Activated gamma-delta T cell treated with anti-CD3 and anti-CD28 coated beads, Interleukin-2, amount 50 U/mL, for 16 hours (primary cell): ENCODE results near the gene GP5.

Source experiments
- DNase-seq: peaks from one replicate; pipeline ENCODE4 v3.0.0-alpha.2; 2020; ENCODE audit warnings: low read depth

The GP5 gene

DNA sequence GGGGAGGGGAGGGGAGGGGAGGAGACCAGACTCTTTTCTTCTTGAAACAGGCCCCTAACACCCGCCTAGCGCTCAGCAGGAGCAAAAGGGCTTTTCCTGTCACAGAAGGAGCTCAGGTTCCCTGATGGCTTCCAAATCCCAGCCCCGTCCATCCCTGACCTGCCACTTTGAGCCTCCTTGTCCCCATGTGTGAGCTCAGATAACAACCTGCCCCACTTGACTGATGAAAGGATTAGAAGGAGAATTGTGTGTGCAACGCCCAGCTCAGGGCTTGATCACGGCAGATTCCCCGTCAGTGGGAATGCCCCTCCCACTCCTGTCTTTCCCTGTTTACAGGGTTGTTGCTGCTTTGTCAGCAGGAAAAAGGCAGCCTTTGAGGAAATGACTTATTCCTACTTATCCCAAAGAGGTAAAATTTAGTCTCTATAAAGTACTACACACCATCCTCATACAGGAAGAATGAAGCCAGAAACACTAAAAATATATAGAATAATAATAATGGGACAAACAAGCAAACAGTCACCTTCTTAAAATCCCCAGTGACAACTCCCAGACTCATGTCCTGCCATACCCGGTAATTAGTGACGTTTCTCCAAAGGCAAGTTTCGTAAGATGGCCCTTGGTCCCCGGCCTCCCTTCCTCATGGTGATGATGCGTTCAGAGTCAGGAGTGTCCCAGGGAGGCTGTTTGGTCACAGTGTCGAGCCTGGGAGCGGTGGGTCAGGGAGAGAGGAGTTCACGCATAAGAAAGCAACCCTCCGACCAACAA lies 23.4 kb downstream of the GP5 start:
- no peak for DNase-seq

DNA sequence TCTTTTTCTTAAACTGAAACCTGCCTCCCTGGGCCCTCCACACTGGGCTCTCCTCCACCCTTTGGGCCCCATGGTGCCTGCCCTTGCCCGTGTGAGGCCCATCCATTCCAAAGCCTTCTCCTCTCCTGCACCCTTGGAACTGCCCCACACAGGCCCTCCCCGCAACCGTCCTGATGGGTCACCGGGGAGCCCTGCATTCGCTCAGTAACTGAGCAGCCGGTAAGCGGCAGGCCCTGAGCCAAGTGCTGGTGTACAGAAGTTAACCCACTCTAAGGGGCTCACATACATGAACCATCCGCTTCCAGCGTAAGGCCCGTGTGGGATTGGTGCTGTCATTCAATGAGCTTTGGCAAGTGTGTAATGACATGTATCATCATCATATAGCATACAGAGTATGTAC lies 24.1 kb downstream of the GP5 start:
- DNase-seq: no peak

DNA sequence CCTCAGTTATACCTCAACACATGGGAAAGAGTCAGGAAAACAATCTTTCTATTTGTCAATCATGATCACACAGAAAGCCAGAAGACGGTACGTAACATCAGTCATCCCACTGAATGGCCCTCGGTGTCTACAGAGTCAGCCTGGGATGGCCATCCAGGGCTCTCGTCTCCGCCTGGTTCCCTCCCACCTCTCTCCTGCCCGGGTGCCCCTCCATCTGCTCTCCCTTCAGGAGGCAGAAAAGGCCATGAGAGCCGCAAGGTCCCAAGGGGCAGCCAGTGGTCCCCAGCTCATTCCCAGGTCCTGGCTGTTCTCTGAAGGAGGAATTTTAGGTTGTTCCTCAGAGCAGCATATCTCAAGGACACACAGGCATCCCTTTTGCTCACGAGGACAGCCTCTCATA lies 25.2 kb downstream of the GP5 start:
- no peak for DNase-seq

DNA sequence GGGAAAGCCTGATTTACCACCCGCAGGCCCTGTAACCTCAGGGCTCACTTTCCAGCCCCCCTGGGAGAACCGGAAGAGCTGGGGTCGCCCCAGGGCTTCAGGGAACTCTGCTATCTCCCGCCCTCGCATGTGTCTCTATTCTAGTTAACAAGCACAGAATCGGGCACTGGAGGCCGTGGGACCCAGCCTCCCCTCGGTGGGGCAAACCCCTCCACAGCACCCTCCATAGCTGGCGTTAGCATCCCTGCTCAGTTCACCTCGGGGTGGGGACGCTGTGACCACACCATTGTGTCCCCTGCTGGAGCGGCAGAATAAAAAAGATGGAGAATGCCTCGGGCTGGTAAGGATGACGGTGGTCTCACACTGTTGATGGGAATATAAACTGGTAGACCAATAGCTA lies 26.0 kb downstream of the GP5 start:
- DNase-seq: no peak

DNA sequence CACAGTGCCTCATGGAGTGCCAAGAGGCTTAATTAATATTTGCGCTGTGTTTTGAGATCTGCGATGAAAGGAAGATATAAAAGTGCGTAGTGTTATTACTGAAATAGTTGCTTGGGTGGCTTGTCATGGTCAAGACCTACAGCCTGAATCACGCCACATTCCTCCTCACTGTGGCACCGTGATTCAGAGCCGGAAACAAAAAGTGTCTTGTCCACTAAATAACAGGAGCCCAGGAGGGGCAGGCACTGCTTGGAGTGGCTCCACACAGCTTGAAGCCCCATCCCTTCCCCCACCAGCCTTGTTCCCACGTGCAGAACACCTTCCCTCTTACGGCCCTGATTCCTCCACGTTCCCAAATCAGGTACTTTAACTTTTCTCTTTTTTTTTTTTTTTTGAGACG lies 28.3 kb downstream of the GP5 start:
- DNase-seq: no peak

DNA sequence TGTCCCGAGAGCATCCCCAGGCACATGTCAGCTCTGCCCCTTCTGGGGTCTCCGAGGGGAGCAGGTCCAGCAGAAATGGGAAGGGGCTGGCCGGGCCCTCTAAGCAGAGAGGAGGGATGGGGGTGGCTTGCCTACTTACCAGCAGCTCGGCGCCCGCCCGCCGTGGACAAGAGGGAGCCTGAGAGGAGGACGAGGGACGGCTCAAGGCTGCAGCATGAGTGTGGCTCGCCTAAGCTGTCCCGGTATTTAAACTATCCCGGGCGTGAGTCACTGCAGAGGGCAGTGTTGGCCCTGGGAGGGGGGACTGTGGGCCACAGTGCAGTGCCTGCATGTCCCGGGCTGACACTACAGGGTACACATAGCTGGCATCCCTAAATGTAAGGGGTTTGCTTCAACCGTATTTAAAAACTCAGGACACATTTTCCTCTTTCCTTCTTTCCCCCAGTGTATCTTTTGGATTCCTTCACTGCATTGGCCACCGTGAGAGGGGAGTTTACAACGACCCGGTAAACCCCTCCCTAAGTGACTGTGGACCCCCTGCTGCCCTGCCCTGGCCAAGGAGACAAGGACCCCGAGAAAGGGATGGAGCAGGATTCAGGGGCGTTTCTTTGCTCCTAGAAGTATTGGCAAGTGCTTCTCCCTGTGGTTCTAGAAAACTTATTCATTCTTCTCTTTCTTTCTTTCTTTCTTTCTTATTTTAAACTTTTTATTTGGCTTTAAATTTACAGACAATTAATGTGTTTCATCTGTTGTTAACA lies 29.4 kb downstream of the GP5 start, which contains the start of gene LRRC15:
Gene LRRC15, minus strand, starts transcription at position 222 of the 758 bp plus-strand sequence. CDS start 8,700 bp downstream, outside the sequence.
- DNase-seq: no peak

DNA sequence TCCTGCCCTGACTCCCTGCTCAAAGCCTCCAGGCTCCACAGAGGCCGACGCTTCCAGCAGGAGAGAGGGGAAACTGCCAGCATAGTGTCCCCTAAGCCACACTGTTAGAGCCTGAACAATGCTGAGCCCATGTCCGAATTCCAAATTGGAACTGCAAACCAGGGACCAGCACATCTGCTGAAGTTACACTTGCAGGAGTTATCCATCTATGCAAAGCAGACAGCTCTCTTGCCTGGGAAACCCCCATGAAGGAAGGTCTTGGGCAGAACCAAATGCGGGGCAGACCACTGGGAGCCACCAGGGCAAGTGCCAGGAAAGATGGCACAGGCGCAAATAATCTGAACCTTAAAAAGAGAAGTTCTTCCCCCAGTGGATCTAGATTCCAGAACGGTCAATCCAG lies 30.1 kb downstream of the GP5 start:
- no peak for DNase-seq

DNA sequence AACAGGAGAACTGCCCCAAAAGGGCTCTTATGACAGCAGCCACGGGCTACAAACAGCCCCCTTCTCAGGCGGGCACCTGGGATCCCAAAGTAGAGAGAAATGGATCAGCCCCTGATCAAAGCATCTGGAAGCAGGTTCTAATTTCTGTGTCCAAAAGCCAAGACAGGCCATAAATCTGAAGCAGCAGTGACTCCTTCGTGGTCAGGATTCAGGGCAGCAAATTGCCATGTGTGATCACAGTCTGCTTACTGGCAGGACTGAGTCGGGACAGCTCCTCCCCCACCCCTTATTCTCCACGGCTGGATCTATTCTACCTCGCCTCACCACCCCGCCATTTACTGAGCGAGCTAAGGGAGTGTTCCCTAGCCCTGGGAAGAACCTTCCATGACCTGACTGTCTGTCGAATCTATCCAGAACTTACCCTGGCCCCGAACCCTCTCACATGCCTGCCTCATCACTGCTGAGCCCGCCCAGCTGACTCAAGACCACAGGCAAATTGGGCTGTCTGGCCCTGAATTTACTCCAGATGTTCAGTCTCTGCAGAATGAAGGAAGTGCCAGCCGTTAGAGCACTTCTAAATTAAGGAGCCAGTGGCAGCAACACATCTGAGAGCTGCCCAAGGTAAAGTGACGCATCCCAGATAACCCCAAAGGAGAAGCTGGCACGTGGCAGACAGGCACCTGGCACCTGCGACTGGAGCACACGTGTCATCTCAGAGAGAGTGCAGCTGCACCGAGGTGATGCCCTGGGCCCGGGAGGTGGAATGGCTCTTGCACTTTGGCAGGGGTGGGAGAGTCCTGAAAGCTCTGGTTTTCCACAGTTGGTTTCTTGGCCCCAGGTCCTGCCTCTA lies 30.8 kb downstream of the GP5 start:
- no peak for DNase-seq

DNA sequence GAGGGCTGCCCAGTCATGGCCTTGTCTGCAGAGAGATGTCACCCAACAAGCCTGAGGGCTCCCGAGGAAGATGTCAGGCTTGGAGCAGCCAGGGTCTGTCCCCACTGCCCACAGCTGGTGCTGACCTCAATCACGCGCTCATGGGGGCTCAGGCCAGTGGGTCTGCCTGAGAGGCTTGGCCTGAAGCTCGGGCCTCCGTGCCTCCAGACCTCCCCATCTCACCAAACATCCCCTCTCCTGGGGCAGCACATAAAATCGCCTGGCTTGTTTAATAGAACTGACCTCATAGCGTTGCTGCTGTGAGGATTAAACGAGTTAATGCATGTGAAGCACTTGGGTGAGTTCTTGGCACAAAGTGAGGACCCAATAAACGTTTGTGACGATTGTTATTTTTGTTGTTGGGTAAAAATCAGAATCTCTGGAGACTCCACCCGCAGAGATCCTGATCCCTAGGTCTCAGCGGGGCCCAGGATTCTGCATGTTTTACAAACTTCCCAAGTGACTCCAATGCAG lies 33.0 kb downstream of the GP5 start:
- no peak for DNase-seq

DNA sequence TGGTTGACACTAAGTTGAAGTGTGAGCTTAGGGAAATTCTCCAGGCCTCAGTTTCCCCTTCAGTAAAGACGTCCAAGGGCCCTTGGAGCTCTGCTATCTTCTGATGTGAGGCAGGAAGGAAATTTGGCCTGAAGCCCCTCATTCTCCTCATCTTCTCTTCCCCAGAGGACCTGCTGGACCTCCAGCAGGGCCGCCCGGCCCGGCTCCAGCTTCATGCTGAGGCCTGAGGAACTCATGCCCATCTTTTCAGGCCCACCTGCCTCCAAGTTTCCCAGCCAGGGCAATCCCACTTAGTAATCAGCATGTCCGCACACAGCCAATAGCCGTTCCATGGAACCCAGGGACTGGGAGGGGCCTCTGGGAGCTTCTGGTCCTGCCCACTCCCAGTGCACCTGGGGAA lies 33.5 kb downstream of the GP5 start:
- DNase-seq: no peak

DNA sequence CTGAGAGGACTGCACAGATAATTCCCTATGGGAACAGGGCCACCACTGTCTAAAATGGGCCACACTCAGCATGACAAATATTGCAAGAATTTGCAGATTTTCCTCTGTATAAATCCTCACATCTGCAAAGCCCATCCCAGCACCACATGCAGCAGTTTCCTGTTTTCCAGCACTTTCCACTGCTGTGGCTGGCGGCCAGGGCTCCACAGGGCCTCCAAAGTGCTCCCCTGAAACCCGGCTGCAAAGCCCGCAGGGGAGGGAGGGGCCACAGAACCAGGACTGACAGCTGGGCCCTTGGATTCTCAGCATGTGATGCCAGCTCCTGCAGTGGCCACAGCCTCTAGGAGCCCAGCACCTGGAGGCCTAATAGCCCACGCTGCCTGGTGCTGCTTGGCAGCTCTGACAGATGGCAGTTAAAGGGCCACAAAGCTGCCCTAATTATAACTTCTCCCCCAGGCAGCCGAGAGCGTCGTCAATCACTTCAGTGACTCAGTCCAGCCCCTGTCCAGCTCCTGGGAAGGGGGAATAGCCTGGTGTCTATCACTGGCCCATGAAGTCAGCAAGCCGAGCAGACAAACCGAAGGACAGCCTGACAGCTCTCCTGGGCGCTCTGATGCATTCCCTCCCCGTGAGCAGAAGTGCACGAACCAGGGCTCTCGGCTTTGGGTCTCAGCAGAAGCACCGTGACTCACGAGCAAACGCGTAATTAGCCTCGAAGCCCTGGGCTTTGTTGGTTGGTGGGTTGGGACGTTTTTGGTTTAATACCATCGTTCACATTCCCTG lies 34.2 kb downstream of the GP5 start:
- DNase-seq: no peak

DNA sequence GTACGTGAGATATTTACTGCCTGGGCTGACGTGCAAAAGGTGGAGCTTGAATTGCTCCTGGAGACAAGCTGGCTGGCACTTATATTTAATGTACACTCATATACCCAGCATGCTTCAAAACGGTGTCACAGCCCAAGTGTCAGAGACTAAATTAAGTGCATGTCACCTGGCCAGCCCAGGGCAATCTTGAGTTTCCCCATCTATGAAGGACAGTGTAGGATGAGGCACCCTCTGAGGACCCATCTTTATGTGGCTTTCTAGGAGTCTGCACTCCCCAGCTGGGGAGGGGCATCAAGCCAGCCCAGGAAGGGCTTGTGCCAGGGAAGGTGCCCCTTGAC lies 34.8 kb downstream of the GP5 start:
- no peak for DNase-seq

DNA sequence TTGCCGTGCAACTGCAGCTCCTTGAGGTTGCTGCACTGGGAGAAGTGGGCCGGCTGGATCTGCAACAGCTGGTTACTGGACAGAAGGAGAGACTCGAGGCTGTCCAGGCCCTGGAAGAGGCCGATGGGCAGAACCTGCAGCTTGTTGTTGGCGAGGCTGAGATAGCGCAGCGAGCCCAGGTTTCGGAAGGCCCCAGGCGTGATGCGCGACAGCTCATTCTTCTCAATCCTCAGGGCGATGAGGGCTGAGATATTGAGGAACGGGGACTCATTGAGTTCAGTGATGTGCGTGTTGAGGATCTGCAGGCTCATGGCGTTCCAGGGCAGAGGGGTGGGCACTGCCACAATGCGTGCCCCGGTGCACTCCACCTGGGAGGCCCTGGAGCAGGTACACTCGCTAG lies 38.5 kb downstream of the GP5 start:
- DNase-seq: no peak

DNA sequence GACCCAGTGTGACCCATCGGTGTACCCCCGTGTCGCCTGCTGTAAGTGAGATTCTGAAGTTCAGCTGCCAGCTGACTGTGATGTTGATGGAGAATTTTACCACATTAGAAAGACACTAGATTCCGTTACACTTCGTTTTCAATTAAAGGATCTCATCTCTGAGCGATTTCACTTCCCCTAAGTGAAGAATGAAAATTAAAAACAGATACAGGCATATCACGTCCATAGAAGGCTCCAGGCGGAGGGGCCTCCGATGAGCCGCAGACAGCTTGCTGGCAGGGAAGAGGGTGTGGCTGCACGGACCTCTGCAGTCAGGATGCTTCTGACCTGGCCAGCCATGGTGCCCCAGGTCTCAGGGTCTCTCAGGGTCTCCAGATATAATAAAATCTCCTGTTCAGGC lies 41.4 kb downstream of the GP5 start:
- no peak for DNase-seq

DNA sequence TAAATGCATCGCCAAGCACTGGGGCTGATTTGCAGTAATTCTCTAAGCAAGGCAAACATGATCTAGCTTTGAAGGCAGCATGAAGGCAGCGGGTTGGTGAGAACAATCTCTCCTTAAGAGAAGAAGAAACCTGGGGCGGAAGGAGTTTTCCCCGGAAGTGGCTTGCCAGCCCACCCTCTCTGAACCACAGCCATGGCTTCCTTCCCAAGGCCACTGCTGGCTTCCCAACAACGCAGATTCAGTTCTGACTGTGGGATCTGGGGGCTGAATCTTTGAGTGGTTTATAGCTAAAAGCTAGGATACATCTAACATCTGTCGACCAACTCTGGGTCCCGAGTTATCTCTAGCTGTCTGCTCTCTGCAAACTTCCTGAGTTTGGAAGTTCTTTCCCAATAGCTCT lies 43.7 kb downstream of the GP5 start:
- DNase-seq: no peak

DNA sequence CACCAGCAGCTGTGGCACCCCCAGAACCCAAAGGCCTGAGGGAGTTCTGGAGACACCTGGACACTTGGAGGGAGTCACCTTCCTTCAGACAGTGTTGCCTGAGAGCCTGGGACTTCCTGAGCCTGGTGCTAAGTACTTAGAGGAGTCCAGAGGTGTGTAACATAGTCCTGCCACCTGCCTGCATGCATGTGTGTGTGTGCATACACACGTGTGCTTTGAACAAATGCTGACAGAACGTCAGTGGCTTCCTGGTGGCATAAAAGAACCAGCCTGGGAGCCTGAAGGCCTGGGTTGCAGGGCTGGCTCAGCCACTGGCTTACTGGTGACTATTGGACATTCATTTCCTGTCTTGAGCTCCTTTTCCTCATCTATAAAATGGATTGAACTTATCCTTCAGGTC lies 44.8 kb downstream of the GP5 start:
- DNase-seq: no peak

DNA sequence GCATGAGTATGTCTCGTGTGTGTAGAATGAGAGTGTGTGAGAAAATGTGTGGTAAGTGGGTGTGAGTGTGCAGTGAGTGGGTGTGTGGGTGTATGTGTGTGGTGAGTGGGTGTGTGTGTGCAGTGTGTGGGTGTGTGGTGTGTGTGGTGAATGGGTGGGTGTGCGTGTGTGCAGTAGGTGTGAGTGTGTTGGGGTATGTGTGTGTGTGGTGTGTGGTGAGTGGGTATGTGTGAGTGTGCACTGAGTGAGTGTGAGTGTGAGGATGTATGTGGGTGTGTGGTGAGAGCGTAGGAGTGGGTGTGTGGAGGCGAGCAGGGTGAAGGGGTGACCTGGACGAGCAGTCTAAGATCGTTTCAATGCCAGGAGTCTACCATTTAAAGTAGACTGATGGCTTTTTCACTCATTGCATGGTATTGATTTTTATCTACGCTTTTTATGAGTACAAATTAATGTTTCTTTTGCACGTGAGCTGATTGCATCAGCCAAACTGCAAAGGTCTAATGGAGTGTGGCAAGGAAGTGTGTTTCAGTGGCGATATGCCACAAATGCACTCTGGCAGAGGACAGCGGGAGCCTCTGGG lies 46.3 kb downstream of the GP5 start:
- DNase-seq: no peak

DNA sequence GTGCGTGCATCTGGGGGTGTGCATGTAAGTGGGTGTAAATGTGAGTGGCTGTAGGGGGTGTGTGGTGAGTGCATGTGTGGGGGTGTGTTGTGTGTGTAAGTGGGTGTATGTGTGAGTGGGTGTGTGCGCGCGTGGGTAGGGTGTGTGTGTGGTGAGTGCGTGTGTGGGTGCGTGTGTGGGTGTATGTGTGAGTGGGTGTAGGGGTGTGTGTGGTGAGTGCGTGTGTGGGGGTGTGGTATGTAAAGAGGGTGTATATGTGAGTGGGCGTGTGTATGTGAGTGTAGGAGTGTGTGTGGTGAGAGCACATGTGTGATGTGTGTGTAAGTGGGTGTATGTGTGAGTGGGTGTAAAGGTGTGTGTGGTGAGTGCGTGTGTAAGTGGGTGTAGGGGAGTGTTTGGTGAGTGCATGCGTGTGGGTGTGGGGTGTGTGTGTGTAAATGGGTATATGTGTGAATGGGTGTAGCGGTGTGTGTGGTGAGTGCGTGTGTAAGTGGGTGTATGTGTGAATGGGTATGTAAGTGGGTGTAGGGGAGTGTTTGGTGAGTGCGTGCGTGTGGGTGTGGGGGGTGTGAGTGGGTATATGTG lies 47.0 kb downstream of the GP5 start:
- DNase-seq: no peak

DNA sequence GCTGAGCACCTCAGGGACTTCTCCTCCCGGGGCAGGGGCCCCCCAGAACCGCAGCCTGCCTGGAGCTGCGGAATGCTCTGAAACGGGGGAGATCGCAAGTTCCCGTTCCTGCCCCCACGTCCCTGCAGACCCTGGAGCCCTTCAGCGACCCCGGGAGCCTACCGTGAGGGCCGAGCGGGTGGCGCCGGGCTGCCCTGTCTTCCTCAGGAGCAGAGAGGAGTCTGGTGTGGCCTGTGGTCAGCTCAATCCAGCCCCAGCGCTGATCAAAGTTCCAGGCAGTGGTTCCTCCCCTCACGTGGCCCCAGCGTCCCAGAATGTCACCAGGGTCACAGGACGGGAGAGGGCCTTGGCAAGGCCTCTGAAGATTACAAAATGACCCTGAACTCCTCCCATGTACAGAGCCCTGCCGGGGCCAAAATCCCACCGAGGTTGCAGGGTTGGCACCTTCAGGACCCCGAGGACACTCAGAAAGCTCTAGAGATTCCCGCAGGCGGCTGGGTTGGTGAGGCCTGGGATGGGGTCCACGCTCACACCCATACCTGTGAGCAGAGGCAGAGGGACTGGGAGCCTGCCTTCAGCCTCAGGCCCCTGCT lies 47.9 kb downstream of the GP5 start, which contains the start of gene CPN2:
Gene CPN2, minus strand, starts transcription at position 249 of the 593 bp plus-strand sequence. CDS start 8,626 bp downstream, outside the sequence.
- DNase-seq: no peak

DNA sequence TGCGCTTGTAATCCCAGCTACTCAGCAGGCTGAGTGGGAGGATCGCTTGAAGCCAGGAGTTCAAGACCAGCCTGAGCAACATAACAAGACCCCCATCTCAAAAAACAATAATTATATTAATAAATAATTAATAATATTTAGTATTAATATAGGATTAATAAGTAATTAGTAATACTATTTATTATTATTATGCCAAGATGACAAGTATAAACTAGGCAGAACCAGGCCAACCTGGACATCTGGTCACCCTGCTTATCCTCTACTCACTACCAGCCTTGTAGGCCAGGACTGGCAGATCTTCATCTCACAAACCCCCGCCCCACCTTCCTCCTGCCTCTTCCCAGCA lies 48.4 kb downstream of the GP5 start:
- DNase-seq: no peak

DNA sequence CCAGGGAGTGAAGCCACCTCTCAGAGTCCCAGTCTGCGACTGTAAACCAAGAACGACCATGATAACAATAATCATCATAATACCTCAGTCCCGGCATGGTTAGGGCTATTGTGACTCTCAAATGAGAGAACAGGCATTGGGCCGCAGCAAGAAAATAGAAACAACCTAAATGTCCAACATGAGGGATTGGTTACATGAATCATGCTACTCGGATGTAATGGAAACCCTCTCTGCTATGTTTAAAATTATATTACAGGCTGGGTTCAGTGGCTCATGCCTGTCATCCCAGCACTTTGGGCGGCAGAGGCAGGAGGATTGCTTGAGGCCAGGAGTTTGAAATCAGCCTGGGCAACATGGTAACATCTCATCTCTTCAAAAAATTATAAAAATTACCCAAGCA lies 50.7 kb downstream of the GP5 start:
- no peak for DNase-seq
